Lung (tissue), 12 donors: ENCODE measurements around the gene AXIN2. TPM values are rescaled to one million over a fixed set of nuclear protein-coding genes. Genes with fewer than 3 reads are reported as not detected.
A peak's percentile ranks its signal among the peaks of the same experiment; 100 is the strongest.

Source experiments
- ATAC-seq: fragments of 200-7000 bp; cut with Tn5 transposase; one replicate; pipeline ENCODE4 v1.9.1; 2020; ENCODE audit warnings: moderate number of reproducible peaks; ENCODE audit not compliant: insufficient read depth, low FRiP score
- DNase-seq, 3 donors: peaks; one replicate each; pipeline ENCODE4 v3.0.0-alpha.2; 2013 to 2017
- H3K27ac ChIP-seq, 2 donors: one replicate each; pipeline ENCODE4 v1.5.1; 2013; ENCODE audit warnings: mild to moderate bottlenecking in 2 of 2, moderate library complexity in 2 of 2, control low read depth in 1 of 2, inconsistent platforms in 1 of 2, low read depth in 1 of 2, low read length in 1 of 2
- H3K27me3 ChIP-seq, 3 donors: one replicate each; pipeline ENCODE4 v1.5.1; 2013; ENCODE audit warnings: low read length in 2 of 3; ENCODE audit not compliant: control insufficient read depth in 3 of 3, insufficient read depth in 3 of 3
- H3K36me3 ChIP-seq, 4 donors: one replicate each; pipeline ENCODE4 v1.5.1; 2013; ENCODE audit warnings: low read length in 4 of 4, mild to moderate bottlenecking in 1 of 4, moderate library complexity in 1 of 4; ENCODE audit not compliant: control insufficient read depth in 4 of 4, insufficient read depth in 4 of 4
- H3K4me1 ChIP-seq, 5 donors: one replicate each; pipeline ENCODE4 v1.5.1; 2013; ENCODE audit warnings: low read length in 5 of 5, mild to moderate bottlenecking in 2 of 5, moderate library complexity in 1 of 5; ENCODE audit not compliant: control insufficient read depth in 5 of 5, insufficient read depth in 5 of 5
- H3K4me3 ChIP-seq: one replicate; pipeline ENCODE4 v1.5.1; 2013; ENCODE audit warnings: mild to moderate bottlenecking, control low read depth, moderate library complexity
- H3K9ac ChIP-seq, 2 donors: one replicate each; pipeline ENCODE4 v1.5.1; 2013; ENCODE audit warnings: low read length in 2 of 2, control low read depth in 1 of 2; ENCODE audit not compliant: insufficient read depth in 1 of 2
- H3K9me3 ChIP-seq, 4 donors: one replicate each; pipeline ENCODE4 v1.5.1; 2013; ENCODE audit warnings: low read length in 3 of 4, mild to moderate bottlenecking in 1 of 4, moderate library complexity in 1 of 4; ENCODE audit not compliant: control insufficient read depth in 4 of 4, insufficient read depth in 3 of 4
- WGBS, 2 donors: extraction: QIAGEN DNeasy Blood & Tissue Kit; methylation state at CpG; one replicate each; pipeline ENCODE4 v1.1.7; 2013; 5-methylcytosine and 5-hydroxymethylcytosine counted together
- polyA plus RNA-seq, 2 donors: library from polyadenylated mRNA; stranded (reverse); fragments of 200-250 nt; gene quantifications; one replicate each; pipeline ENCODE4 v1.2.1, GENCODE V29; 2013
- total RNA-seq, 2 donors: library from RNA; depleted of rRNA in 1 of 2; stranded (reverse); fragments of >200 nt in 1 of 2; gene quantifications; one replicate each; pipeline ENCODE4 v1.2.1, GENCODE V29; 2014 to 2021
- TF ChIP-seq, protein P1 (sequence below): IDR thresholded peaks from 2 replicates; pipeline ENCODE4 v1.5.1; 2012; ENCODE audit warnings: mild to moderate bottlenecking; ENCODE audit errors: control extremely low read depth, extremely low read depth
- donor health status: control.
- donor health status: control.
- donor health status: Bipolar disorder and iron deficiency.
- donor health status: healthy.
- donor health status: DM: yes; HTN: yes; CAD: no.

Gene AXIN2
- total and polyA plus RNA-seq, 4 donors = 13.0 to 127 (median 36.8) TPM

DNA sequence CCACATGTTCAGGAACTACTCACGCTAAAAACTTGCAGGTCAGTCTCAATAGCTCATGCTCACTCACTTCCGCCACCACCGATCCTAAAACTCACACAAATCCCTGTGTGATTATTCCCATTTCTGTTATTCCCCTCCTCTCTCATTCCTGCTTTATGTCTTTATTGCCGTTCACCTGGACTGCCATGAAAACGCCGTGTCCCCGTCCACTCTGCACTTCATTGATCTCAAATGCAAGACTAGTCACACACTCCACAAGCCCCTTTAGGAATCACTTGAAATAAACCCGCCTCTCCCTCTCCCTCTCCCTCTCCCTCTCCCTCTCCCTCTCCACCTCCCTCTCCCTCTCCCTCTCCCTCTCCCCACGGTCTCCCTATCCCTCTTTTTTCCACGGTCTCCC, 78.0 kb downstream of the AXIN2 start:
- H3K4me3 ChIP-seq = no peak overlapping the region
- no peak overlapping the region for H3K27ac ChIP-seq
- no peak for DNase-seq
- H3K9me3 ChIP-seq = peaks cover 0 to 2% (median 0%) of the 10 kb centered on the region in 4 donors
- peaks cover 0 to 10% (median 4%) of the 10 kb centered on the region in 5 donors for H3K4me1 ChIP-seq
- H3K27me3 ChIP-seq = no peaks in the 10 kb centered on the region
- no peak for ATAC-seq
- no peak overlapping the region for H3K9ac ChIP-seq
- H3K36me3 ChIP-seq = no peaks in the 10 kb centered on the region
- WGBS, 2 donors = 79% methylated on average over 9 to 10 of the region's 10 CpGs
- TF ChIP-seq, protein P1, sequence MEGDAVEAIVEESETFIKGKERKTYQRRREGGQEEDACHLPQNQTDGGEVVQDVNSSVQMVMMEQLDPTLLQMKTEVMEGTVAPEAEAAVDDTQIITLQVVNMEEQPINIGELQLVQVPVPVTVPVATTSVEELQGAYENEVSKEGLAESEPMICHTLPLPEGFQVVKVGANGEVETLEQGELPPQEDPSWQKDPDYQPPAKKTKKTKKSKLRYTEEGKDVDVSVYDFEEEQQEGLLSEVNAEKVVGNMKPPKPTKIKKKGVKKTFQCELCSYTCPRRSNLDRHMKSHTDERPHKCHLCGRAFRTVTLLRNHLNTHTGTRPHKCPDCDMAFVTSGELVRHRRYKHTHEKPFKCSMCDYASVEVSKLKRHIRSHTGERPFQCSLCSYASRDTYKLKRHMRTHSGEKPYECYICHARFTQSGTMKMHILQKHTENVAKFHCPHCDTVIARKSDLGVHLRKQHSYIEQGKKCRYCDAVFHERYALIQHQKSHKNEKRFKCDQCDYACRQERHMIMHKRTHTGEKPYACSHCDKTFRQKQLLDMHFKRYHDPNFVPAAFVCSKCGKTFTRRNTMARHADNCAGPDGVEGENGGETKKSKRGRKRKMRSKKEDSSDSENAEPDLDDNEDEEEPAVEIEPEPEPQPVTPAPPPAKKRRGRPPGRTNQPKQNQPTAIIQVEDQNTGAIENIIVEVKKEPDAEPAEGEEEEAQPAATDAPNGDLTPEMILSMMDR = no peak

DNA sequence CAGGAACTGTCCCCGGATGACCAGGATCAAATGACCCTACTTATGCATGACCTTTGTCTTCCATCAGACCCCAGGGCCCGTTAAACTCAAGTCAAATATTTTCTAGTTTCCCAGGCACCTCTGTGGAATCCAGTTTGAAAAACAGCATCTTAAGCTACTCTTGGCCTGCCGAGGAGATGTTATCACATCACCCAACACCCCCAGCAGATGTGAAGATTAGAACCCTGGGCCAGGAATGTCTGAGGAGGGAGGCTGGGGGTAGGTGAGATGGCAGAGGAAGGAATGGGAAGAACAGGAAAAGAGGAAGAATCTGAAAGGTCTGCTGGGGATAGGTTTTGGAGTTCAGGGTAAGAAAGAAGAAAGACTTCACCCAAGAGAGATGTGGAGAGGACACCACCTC, 79.2 kb downstream of the AXIN2 start:
- TF ChIP-seq, protein P1 = no peak
- H3K27me3 ChIP-seq = no peaks in the 10 kb centered on the region
- WGBS, 2 donors = 64 to 78% methylated on average over 3 of the region's 3 CpGs
- DNase-seq (no peak), ATAC-seq (no peak)
- H3K27ac ChIP-seq = no peak overlapping the region
- H3K36me3 ChIP-seq = no peaks in the 10 kb centered on the region
- no peak overlapping the region for H3K4me3 ChIP-seq
- peaks cover 0 to 2% (median 0%) of the 10 kb centered on the region in 4 donors for H3K9me3 ChIP-seq
- H3K9ac ChIP-seq = no peak overlapping the region
- peaks cover 0 to 10% (median 4%) of the 10 kb centered on the region in 5 donors for H3K4me1 ChIP-seq

DNA sequence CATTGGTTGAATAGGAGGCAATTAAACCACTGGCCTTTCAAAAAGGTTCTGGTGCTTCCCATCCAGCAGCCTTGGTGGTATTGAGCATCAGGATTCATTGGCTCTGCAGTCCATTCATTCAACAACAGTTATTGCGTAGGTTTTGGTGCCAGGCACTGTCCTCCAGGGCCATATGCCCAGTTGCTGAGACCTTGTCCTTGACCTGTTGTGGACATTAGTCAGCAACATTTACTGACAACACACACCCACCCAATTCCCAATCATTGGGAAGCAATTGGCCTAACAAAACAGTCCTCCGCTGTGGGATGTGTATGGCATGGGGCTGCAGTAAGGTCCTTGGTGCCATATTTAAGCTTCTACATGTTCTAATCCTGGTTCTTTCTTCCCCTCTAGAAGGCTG, 82.2 kb downstream of the AXIN2 start:
- no peaks in the 10 kb centered on the region for H3K36me3 ChIP-seq
- no peak overlapping the region for H3K27ac ChIP-seq
- H3K27me3 ChIP-seq = no peaks in the 10 kb centered on the region
- DNase-seq (peak in 1 of 3 donors; percentile 7), ATAC-seq (no peak)
- 94 to 98% methylated on average over 2 of the region's 2 CpGs for WGBS, 2 donors
- H3K9ac ChIP-seq = no peak overlapping the region
- H3K4me1 ChIP-seq = peaks cover 0 to 12% (median 2%) of the 10 kb centered on the region in 5 donors
- TF ChIP-seq, protein P1 = no peak
- H3K4me3 ChIP-seq = no peak overlapping the region
- peaks cover 0 to 4% (median 0%) of the 10 kb centered on the region in 4 donors for H3K9me3 ChIP-seq
